LoVo (cell line): ENCODE data around the gene IRAK3.
"Not testable (repeated sequence)": the region's sequence is repeated elsewhere in the genome, so short reads cannot be mapped to it uniquely, and the experiment has no call there.

ENCODE experiments used
- DNase-seq: peaks from one replicate; pipeline ENCODE4 v3.0.0-alpha.2; 2016; ENCODE audit warnings: low spot score

The IRAK3 gene

GRCh38 chr12:66174391-66175325, 14.4 kb upstream of the IRAK3 start:
- DNase-seq, result not testable (repeated sequence)

- DNase-seq, result no peak
These were observed 12.7 kb upstream of the IRAK3 start for GRCh38 chr12:66176105-66176900.

- no peak for DNase-seq
These were observed 6.1 kb upstream of the IRAK3 start for GRCh38 chr12:66182956-66183355.

GRCh38 chr12:66184822-66185221, 4.2 kb upstream of the IRAK3 start:
- DNase-seq, result not testable (repeated sequence)

- no peak for DNase-seq
These were observed 2.0 kb upstream of the IRAK3 start for GRCh38 chr12:66187036-66187435.

GRCh38 chr12:66187821-66188220, 1.2 kb upstream of the IRAK3 start:
- DNase-seq, result no peak

- no peak for DNase-seq
These were observed 451 bp downstream of the IRAK3 start for GRCh38 chr12:66189486-66189843.

- no peak for DNase-seq
These were observed 875 bp downstream of the IRAK3 start for GRCh38 chr12:66189889-66190288.

GRCh38 chr12:66190519-66191370, 1.7 kb downstream of the IRAK3 start:
- DNase-seq, result no peak

- no peak for DNase-seq
These were observed 2.6 kb downstream of the IRAK3 start for GRCh38 chr12:66191547-66192126.

GRCh38 chr12:66194122-66194521, 5.1 kb downstream of the IRAK3 start:
- DNase-seq, result no peak

- DNase-seq, result no peak
These were observed 6.2 kb downstream of the IRAK3 start for GRCh38 chr12:66195242-66195641.

GRCh38 chr12:66196806-66197205, 7.8 kb downstream of the IRAK3 start:
- DNase-seq, result no peak

- DNase-seq, result no peak
These were observed 8.5 kb downstream of the IRAK3 start for GRCh38 chr12:66197495-66197921.

- no peak for DNase-seq
These were observed 10.1 kb downstream of the IRAK3 start for GRCh38 chr12:66199141-66199540.

- DNase-seq, result no peak
These were observed 11.0 kb downstream of the IRAK3 start for GRCh38 chr12:66199831-66200509.

GRCh38 chr12:66203820-66204219, 14.8 kb downstream of the IRAK3 start:
- no peak for DNase-seq

- DNase-seq, result no peak
These were observed 17.1 kb downstream of the IRAK3 start for GRCh38 chr12:66206141-66206540.

- no peak for DNase-seq
These were observed 21.8 kb downstream of the IRAK3 start for GRCh38 chr12:66210840-66211239.

GRCh38 chr12:66211573-66211972, 22.6 kb downstream of the IRAK3 start:
- not testable (repeated sequence) for DNase-seq

- DNase-seq, result not testable (repeated sequence)
These were observed 24.0 kb downstream of the IRAK3 start for GRCh38 chr12:66213011-66213410.
